Prostate gland (tissue), 2 donors: ENCODE measurements around the gene ZNF90. TPM values are rescaled to one million over a fixed set of nuclear protein-coding genes. Genes with fewer than 3 reads are reported as not detected.
"Not testable (repeated sequence)": the region's sequence is repeated elsewhere in the genome, so short reads cannot be mapped to it uniquely, and the experiment has no call there.

ENCODE experiments used
- DNase-seq: peaks from one replicate; pipeline ENCODE4 v3.0.0-alpha.2; 2019; ENCODE audit warnings: low spot score
- H3K27ac ChIP-seq, 2 donors: fragments of 200-600 bp; sonication (generic); 2 replicates each; pipeline ENCODE4 v1.5.1; 2017 to 2019
- H3K27me3 ChIP-seq: fragments of 200-600 bp; sonication (generic); replicated peaks from 2 replicates; pipeline ENCODE4 v1.5.1; 2019; ENCODE audit not compliant: insufficient read depth
- H3K36me3 ChIP-seq, 2 donors: fragments of 200-600 bp; sonication (generic); 1 replicate in 1 of 2; 2 replicates in 1 of 2; pipeline versions ENCODE4 v1.5.1 to v1.8.1; 2017 to 2019
- H3K4me1 ChIP-seq: fragments of 200-600 bp; sonication (generic); replicated peaks from 2 replicates; pipeline ENCODE4 v1.5.1; 2019
- H3K4me3 ChIP-seq, 2 donors: fragments of 200-600 bp; sonication (generic); 2 replicates each; pipeline ENCODE4 v1.5.1; 2017 to 2019
- H3K9me3 ChIP-seq: fragments of 200-600 bp; sonication (generic); 2 replicates; pipeline ENCODE4 v1.5.1; 2017
- CTCF ChIP-seq, 4 experiments: fragments of 200-600 bp in 2 of 4; fragments of 450-650 bp in 2 of 4; sonication (generic) in 2 of 4; IDR thresholded peaks; 1 replicate in 3 of 4; 2 replicates in 1 of 4; pipeline ENCODE4 v1.5.1; 2016 to 2019; ENCODE audit warnings: antibody characterized with exemption in 4 of 4, mild to moderate bottlenecking in 2 of 4, moderate library complexity in 2 of 4
- POLR2A ChIP-seq: fragments of 450-650 bp; IDR thresholded peaks from one replicate; pipeline ENCODE4 v1.6.1; 2016; ENCODE audit warnings: antibody characterized with exemption, mild to moderate bottlenecking
- POLR2AphosphoS5 ChIP-seq: sonication (generic); formaldehyde crosslinking; IDR thresholded peaks from one replicate; pipeline ENCODE4 v1.6.1; 2017; ENCODE audit warnings: antibody characterized with exemption
- WGBS: methylation state at CpG from one replicate; pipeline ENCODE4 v1.1.5; 2018; 5-methylcytosine and 5-hydroxymethylcytosine counted together
- intact Hi-C: fragments of 100-400 bp; cut with DNase I; formaldehyde crosslinking; loops from one replicate; pipeline ENCODE4 v1.14.2; 2022
- total RNA-seq, 2 donors: library from RNA; depleted of rRNA; stranded (reverse); fragments of >200 nt; gene quantifications; one replicate each; pipeline ENCODE4 v1.1.0, GENCODE V29; 2016

The ZNF90 gene
- total RNA-seq, 2 donors from 2014 or later = 4.1 to 4.5 TPM

GRCh38 chr19:20103091-20103740 is 25.4 kb downstream of the ZNF90 start:
- Histone ChIP-seq H3K36me3 (no peaks in the 10 kb centered on the region), H3K4me1 (no peaks in the 10 kb centered on the region), H3K27ac (no peak overlapping the region), H3K27me3 (no peaks in the 10 kb centered on the region), H3K4me3 (no peak overlapping the region), H3K9me3 (no peaks in the 10 kb centered on the region)
- TF ChIP-seq CTCF (IDR thresholded peaks at IDR 0.05) (no peak), POLR2AphosphoS5 (no peak)
- no peak for DNase-seq
- 76% methylated on average over 5 of the region's 5 CpGs for WGBS
- intact Hi-C loops = no loop called here

GRCh38 chr19:20107301-20107700 is 29.5 kb downstream of the ZNF90 start:
- DNase-seq = no peak
- intact Hi-C loops = no loop called here
- H3K4me1 ChIP-seq = no peaks in the 10 kb centered on the region
- no peak for TF ChIP-seq POLR2A
- no peak for TF ChIP-seq POLR2AphosphoS5
- TF ChIP-seq CTCF (IDR thresholded peaks at IDR 0.05) = no peak
- no peaks in the 10 kb centered on the region for H3K9me3 ChIP-seq
- 71% methylated on average over 3 of the region's 3 CpGs for WGBS
- H3K36me3 ChIP-seq = no peaks in the 10 kb centered on the region
- H3K27ac ChIP-seq = no peak overlapping the region
- no peak overlapping the region for H3K4me3 ChIP-seq
- H3K27me3 ChIP-seq = no peaks in the 10 kb centered on the region

DNA sequence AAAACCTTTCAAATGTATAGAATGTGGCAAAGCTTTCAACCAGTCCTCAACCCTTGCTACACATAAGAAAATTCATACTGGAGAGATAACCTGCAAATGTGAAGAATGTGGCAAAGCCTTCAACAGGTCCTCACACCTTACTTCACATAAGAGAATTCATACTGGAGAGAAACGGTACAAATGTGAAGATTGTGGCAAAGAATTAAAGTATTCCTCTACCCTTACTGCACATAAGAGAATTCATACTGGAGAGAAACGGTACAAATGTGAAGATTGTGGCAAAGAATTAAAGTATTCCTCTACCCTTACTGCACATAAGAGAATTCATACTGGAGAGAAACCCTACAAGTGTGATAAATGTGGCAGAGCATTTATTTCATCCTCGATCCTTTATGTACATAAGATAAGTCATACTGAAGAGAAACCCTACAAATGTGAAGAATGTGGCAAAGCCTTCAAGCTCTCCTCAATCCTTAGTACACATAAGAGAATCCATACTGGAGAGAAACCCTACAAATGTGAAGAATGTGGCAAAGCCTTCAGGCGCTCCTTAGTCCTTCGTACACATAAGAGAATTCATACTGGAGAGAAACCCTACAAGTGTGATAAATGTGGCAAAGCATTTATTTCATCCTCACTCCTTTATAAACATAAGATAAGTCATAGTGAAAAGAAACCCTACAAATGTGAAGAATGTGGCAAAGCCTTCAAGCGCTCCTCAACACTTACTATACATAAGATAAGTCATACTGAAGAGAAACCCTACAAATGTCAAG is 40.5 kb downstream of the ZNF90 start:
- H3K27me3 ChIP-seq, H3K4me1 ChIP-seq, intact Hi-C loops, DNase-seq, H3K9me3 ChIP-seq, H3K4me3 ChIP-seq, H3K27ac ChIP-seq, H3K36me3 ChIP-seq: not testable (repeated sequence)
- 95% methylated on average over 6 of the region's 6 CpGs for WGBS

DNA sequence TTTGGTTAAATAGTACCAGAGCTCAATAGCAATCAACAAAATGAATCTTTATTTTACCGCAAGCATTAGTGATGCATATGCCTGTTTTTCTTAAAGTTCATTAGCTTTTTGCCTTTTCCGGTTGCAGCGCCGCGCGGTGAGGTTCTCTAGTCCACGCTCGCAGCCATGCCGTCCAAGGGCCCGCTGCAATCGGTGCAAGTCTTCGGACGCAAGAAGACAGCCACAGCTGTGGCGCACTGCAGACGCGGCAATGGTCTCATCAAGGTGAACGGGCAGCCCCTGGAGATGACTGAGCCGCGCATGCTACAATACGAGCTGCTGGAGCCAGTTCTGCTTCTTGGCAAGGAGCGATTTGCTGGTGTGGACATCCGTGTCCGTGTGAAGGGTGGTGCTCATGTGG is 47.1 kb downstream of the ZNF90 start:
- no peak for TF ChIP-seq CTCF (IDR thresholded peaks at IDR 0.05)
- no peak for TF ChIP-seq POLR2AphosphoS5
- TF ChIP-seq POLR2A = no peak

DNA sequence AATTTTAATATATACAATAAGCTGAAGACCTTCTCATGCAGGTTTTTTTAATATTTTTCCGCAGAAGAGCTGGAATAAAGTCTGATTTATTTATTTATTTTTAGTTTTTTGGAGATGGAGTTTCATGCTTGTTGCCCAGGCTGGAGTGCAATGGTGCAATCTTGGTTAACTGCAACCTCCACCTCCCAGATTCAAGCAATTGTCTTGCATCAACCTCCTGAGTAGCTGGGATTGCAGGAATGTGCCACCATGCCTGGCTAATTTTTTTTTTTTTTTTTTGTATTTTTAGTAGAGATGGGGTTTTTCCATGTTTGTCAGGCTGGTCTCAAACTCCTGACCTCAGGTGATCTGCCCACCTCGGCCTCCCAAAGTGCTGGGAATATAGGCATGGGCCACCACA is 55.1 kb downstream of the ZNF90 start:
- H3K4me1 ChIP-seq, H3K27ac ChIP-seq, H3K27me3 ChIP-seq, H3K36me3 ChIP-seq, H3K9me3 ChIP-seq, H3K4me3 ChIP-seq, DNase-seq, intact Hi-C loops: not testable (repeated sequence)
- 92% methylated on average over 2 of the region's 2 CpGs for WGBS

More for the DNA sequence above, 47.1 kb downstream of the ZNF90 start:
- H3K4me3 ChIP-seq = no peak overlapping the region
- intact Hi-C loops = no loop called here
- 96% methylated on average over 23 of the region's 23 CpGs for WGBS
- no peaks in the 10 kb centered on the region for H3K4me1 ChIP-seq
- H3K27ac ChIP-seq = no peak overlapping the region
- H3K9me3 ChIP-seq = no peaks in the 10 kb centered on the region
- no peak for DNase-seq
- H3K36me3 ChIP-seq = no peaks in the 10 kb centered on the region
- no peaks in the 10 kb centered on the region for H3K27me3 ChIP-seq

GRCh38 chr19:20137714-20138113 is 59.9 kb downstream of the ZNF90 start:
- intact Hi-C loops, DNase-seq: not testable (repeated sequence)
- 94% methylated on average over 24 of the region's 29 CpGs for WGBS

More at GRCh38 chr19:20137714-20138113, 59.9 kb downstream of the ZNF90 start:
- not testable (repeated sequence) for H3K4me3 ChIP-seq, H3K36me3 ChIP-seq, H3K9me3 ChIP-seq, H3K4me1 ChIP-seq, H3K27ac ChIP-seq, H3K27me3 ChIP-seq
